Peyer's patch (tissue), 4 donors: ENCODE measurements around the gene KRTAP3-2.
"Not testable (repeated sequence)": the region's sequence is repeated elsewhere in the genome, so short reads cannot be mapped to it uniquely, and the experiment has no call there.

Experiments used
- POLR2A ChIP-seq, 2 donors: fragments of 450-650 bp; IDR thresholded peaks; one replicate each; pipeline ENCODE4 v1.5.1; 2017; ENCODE audit warnings: antibody characterized with exemption in 2 of 2, mild to moderate bottlenecking in 2 of 2, moderate library complexity in 2 of 2
- TF ChIP-seq, protein P1 (sequence below), 6 experiments: fragments of 450-650 bp in 4 of 6; fragments of 200-600 bp in 2 of 6; sonication (generic) in 1 of 6; IDR thresholded peaks; one replicate each; pipeline ENCODE4 v1.5.1; 2017 to 2019; ENCODE audit warnings: antibody characterized with exemption in 6 of 6, mild to moderate bottlenecking in 3 of 6, moderate library complexity in 1 of 6

DNA sequence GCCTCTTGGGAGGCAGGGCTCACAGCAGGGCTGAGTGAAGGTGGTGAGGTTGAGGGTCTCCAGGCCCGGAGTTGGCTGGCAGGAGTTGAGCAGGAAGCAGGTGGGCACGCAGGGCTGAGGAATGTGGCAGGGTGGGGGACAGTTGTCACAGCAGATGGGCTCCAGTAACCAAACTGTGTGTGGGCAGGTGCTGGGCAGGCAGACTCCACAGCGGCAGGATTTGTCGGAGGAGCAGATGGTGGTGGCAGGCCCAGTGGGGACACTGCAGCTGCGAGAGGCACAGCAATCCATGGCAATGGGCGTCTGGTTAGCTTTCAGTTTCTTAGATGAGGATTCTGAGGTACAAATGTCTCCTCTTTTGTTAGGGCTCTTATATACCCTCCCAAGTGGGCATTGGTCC lies at the start of gene KRTAP3-2:
- TF ChIP-seq, protein P1, sequence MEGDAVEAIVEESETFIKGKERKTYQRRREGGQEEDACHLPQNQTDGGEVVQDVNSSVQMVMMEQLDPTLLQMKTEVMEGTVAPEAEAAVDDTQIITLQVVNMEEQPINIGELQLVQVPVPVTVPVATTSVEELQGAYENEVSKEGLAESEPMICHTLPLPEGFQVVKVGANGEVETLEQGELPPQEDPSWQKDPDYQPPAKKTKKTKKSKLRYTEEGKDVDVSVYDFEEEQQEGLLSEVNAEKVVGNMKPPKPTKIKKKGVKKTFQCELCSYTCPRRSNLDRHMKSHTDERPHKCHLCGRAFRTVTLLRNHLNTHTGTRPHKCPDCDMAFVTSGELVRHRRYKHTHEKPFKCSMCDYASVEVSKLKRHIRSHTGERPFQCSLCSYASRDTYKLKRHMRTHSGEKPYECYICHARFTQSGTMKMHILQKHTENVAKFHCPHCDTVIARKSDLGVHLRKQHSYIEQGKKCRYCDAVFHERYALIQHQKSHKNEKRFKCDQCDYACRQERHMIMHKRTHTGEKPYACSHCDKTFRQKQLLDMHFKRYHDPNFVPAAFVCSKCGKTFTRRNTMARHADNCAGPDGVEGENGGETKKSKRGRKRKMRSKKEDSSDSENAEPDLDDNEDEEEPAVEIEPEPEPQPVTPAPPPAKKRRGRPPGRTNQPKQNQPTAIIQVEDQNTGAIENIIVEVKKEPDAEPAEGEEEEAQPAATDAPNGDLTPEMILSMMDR (IDR thresholded peaks at IDR 0.05): not testable (repeated sequence)
- TF ChIP-seq POLR2A (IDR thresholded peaks at IDR 0.05): not testable (repeated sequence)
